Measurements from ENCODE around the gene TAF7L. TPM values are rescaled to one million over a fixed set of nuclear protein-coding genes. Genes with fewer than 3 reads are reported as not detected.

TAF7L gene
- total and polyA plus RNA-seq, 7 donors: 0.04 TPM; not detected in 6

DNA sequence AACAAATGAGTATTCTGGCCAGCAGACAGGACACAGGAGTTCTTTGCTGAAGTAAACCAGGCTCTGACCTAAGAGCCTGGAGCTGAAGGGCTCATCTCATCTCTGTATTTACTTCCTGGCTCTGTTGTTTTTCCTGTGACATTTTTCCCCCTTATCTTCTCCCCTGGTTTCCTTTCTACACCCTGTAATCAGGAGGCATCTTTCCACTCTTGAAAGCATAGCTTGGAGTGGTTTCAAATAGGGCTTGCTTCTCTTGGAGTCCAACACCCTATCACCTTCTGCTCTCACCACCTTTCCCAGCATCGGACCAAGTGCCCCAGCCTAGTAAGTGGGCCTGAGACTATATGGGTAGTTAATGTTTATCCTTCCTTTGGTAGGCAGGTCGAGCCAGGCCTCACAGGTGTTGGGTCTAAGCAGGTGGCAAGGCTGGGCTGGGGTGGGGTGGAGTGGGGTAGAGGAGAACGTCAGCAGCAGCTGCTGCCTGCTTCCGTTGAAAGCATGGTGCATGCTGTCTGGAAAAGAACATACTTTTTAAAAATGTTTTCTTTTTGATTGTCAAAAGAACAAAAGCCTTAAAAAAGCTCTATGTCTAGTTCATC, 70.4 kb downstream of the TAF7L start:
- TF ChIP-seq, protein P1, sequence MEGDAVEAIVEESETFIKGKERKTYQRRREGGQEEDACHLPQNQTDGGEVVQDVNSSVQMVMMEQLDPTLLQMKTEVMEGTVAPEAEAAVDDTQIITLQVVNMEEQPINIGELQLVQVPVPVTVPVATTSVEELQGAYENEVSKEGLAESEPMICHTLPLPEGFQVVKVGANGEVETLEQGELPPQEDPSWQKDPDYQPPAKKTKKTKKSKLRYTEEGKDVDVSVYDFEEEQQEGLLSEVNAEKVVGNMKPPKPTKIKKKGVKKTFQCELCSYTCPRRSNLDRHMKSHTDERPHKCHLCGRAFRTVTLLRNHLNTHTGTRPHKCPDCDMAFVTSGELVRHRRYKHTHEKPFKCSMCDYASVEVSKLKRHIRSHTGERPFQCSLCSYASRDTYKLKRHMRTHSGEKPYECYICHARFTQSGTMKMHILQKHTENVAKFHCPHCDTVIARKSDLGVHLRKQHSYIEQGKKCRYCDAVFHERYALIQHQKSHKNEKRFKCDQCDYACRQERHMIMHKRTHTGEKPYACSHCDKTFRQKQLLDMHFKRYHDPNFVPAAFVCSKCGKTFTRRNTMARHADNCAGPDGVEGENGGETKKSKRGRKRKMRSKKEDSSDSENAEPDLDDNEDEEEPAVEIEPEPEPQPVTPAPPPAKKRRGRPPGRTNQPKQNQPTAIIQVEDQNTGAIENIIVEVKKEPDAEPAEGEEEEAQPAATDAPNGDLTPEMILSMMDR (IDR thresholded peaks at IDR 0.05): no peak
- WGBS, 3 donors: 47 to 62% (median 51%) methylated on average over 4 of the region's 4 CpGs

DNA sequence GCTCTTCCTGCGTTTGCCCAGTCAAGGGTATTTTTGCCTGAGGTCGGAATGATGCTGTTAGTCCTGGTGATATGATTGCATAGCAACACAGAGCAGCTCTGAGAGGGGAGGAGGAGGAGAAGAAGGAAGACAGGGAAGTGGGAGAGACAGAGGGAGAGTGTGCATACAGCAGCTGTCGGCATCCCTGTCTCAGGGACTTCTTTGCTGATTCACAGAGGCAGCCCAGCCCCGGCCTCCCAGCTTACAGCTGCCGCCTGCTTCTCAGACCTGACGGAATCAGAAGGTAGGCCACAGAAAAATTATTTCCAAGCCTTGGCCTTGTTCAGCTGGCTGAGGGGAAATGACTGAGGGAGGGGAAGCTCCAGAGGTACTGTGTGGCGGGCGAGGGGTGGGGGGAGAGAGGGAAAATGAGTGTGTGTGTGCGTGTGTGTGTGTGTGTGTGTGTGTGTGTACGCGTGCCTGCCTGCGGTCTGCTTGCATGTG, 71.2 kb downstream of the TAF7L start:
- H3K4me1 ChIP-seq: no peaks in the 10 kb centered on the region
- H3K9me3 ChIP-seq: no peaks in the 10 kb centered on the region
- no peak overlapping the region for H3K4me3 ChIP-seq
- 45 to 55% (median 46%) methylated on average over 11 to 12 of the region's 12 CpGs for WGBS, 3 donors
- H3K27me3 ChIP-seq (ENCODE audit: insufficient read depth in 3 of 3, low read length in 2 of 3): peaks cover 0 to 16% (median 0%) of the 10 kb centered on the region in 3 donors
- DNase-seq (no peak), ATAC-seq (no peak)
- TF ChIP-seq, protein P1 (IDR thresholded peaks at IDR 0.05): no peak
- H3K27ac ChIP-seq: no peak overlapping the region
- H3K36me3 ChIP-seq (ENCODE audit: insufficient read depth in 1 of 2, low read depth in 1 of 2): no peaks in the 10 kb centered on the region
- intact Hi-C loops (cut with DNase I): no loop called here

More for the DNA sequence above, 70.4 kb downstream of the TAF7L start:
- H3K27me3 ChIP-seq (ENCODE audit: insufficient read depth in 3 of 3, low read length in 2 of 3): peaks cover 0 to 21% (median 0%) of the 10 kb centered on the region in 3 donors
- H3K27ac ChIP-seq: no peak overlapping the region
- H3K36me3 ChIP-seq (ENCODE audit: insufficient read depth in 1 of 2, low read depth in 1 of 2): no peaks in the 10 kb centered on the region
- intact Hi-C loops (cut with DNase I): no loop called here
- no peaks in the 10 kb centered on the region for H3K4me1 ChIP-seq
- no peak for DNase-seq
- H3K9me3 ChIP-seq: no peaks in the 10 kb centered on the region
- ATAC-seq: no peak
- H3K4me3 ChIP-seq: no peak overlapping the region

DNA sequence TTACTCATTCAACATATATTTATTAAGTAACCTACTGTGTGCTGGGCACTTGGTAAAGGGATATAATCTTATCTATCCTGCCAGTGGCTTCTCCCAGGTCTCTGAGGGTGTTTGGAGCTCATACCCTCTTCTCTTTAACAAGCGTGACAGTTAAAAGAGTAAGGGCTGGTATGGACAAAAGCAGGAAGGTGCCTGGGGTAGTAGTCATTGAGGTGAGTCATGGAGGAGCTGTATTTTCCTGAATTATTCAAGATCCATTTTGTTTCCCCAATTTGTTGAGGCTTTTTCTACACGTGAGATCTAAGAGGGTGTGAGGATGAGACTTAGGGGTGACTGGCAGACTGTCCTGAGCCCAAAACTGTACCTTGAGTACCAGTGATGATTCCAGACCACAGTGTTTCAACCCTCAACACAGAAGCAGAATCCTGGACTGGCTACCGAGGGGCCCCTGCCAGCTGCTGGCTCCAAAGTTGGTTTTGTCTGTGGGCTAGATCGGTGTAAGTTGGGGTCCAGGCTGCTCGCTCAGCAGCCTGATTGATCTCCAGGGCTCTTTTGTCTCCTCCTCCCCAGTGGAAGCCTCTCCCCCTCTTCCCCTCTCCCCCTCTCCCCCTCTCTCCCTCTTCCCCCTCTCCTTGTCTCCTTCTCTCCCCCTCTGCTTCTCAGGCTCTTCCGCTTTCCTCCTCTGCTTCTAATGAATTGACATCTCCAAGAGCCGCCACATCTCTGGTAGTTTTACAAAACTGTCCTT, 71.8 kb downstream of the TAF7L start, which contains the start of gene DRP2:
Gene DRP2, plus strand, starts transcription at position 671 of the 748 bp plus-strand sequence. CDS start 11,862 bp downstream, outside the sequence.
- H3K9me3 ChIP-seq: no peaks in the 10 kb centered on the region
- H3K4me1 ChIP-seq: no peaks in the 10 kb centered on the region
- no peaks in the 10 kb centered on the region for H3K36me3 ChIP-seq (ENCODE audit: insufficient read depth in 1 of 2, low read depth in 1 of 2)
- DNase-seq: no peak
- H3K27ac ChIP-seq: no peak within 1 kb of the TSS
- WGBS, 3 donors: 56 to 72% (median 57%) methylated on average over 7 of the region's 7 CpGs
- peaks cover 0 to 16% (median 0%) of the 10 kb centered on the region in 3 donors for H3K27me3 ChIP-seq (ENCODE audit: insufficient read depth in 3 of 3, low read length in 2 of 3)
- TF ChIP-seq, protein P1 (IDR thresholded peaks at IDR 0.05): no peak
- intact Hi-C loops (cut with DNase I): no loop called here
- no peak for ATAC-seq
- H3K4me3 ChIP-seq: no peak within 1 kb of the TSS

Other genes starting within 250 kb of the TAF7L start
- gene TRMT2B, start 239.2 kb downstream of the TAF7L start, total RNA-seq: 10 to 100 TPM; 10.5 to 19.5 (median 13.3) TPM
- gene TRMT2B, start 239.2 kb downstream of the TAF7L start, polyA plus RNA-seq: 10 to 100 TPM in 1 of 3 donors, 1 to 10 TPM in 2; 7.2 to 27.0 (median 9.1) TPM
- gene TMEM35A, start 212.5 kb downstream of the TAF7L start, total RNA-seq: under 1 TPM in 3 of 4 donors, not detected in 1; 0.16 to 0.28 (median 0.17) TPM
- under 1 TPM; 0.08 to 0.25 (median 0.12) TPM for gene TMEM35A, start 212.5 kb downstream of the TAF7L start, polyA plus RNA-seq
- gene CENPI, start 193.1 kb downstream of the TAF7L start, total RNA-seq: under 1 TPM; 0.10 to 0.34 (median 0.25) TPM
- gene CENPI, start 193.1 kb downstream of the TAF7L start, polyA plus RNA-seq: under 1 TPM in 2 of 3 donors, not detected in 1; 0.35 to 0.39 TPM
- gene DRP2, start 71.5 kb downstream of the TAF7L start, total RNA-seq: under 1 TPM; 0.02 to 0.06 (median 0.03) TPM
- under 1 TPM; 0.07 to 0.09 (median 0.08) TPM for gene DRP2, start 71.5 kb downstream of the TAF7L start, polyA plus RNA-seq
- gene TIMM8A, start 57.4 kb upstream of the TAF7L start, total RNA-seq: 10 to 100 TPM; 11.7 to 23.2 (median 13.5) TPM
- gene TIMM8A, start 57.4 kb upstream of the TAF7L start, polyA plus RNA-seq: 10 to 100 TPM; 11.0 to 35.3 (median 13.8) TPM
- 1 to 10 TPM in 3 of 4 donors, under 1 TPM in 1; 0.81 to 2.0 (median 1.3) TPM for gene BTK, start 94.9 kb upstream of the TAF7L start, total RNA-seq
- gene BTK, start 94.9 kb upstream of the TAF7L start, polyA plus RNA-seq: under 1 TPM; 0.27 to 0.47 (median 0.37) TPM
- gene RPL36A, start 99.7 kb upstream of the TAF7L start, total RNA-seq: 100 to 1,000 TPM; 102 to 181 (median 132) TPM
- 1,000 to 10,000 TPM in 2 of 3 donors, 100 to 1,000 TPM in 1; 848 to 1,450 (median 1,427) TPM for gene RPL36A, start 99.7 kb upstream of the TAF7L start, polyA plus RNA-seq
- 10 to 100 TPM in 3 of 4 donors, 1 to 10 TPM in 1; 5.4 to 15.7 (median 11.3) TPM for gene GLA, start 116.6 kb upstream of the TAF7L start, total RNA-seq
- gene GLA, start 116.6 kb upstream of the TAF7L start, polyA plus RNA-seq: 10 to 100 TPM; 14.4 to 48.5 (median 24.7) TPM
- 100 to 1,000 TPM in 1 of 4 donors, 10 to 100 TPM in 3; 43.7 to 101 (median 67.4) TPM for gene HNRNPH2, start 116.9 kb upstream of the TAF7L start, total RNA-seq
- gene HNRNPH2, start 116.9 kb upstream of the TAF7L start, polyA plus RNA-seq: 10 to 100 TPM; 49.1 to 83.3 (median 52.1) TPM
- 10 to 100 TPM in 1 of 4 donors, 1 to 10 TPM in 3; 4.4 to 11.6 (median 5.6) TPM for gene ARMCX4, start 194.1 kb upstream of the TAF7L start, total RNA-seq
- 1 to 10 TPM; 3.1 to 4.4 (median 4.2) TPM for gene ARMCX4, start 194.1 kb upstream of the TAF7L start, polyA plus RNA-seq

Measured in psoas muscle (tissue), 8 donors.